ENCODE data around the gene ZFP3.

GRCh38 chr17:5122586-5123342 lies 44.5 kb downstream of the ZFP3 start:
- TF ChIP-seq CTCF (conservative IDR thresholded peaks at IDR 0.05 in 1 of 2, IDR thresholded peaks at IDR 0.05 in 1 of 2; ENCODE audit: extremely low read depth in 1 of 2, insufficient read depth in 1 of 2, low read depth in 1 of 2, low read length in 2 of 2) (no peak), EZH2 (IDR thresholded peaks at IDR 0.05; ENCODE audit: borderline replicate concordance, low read length) (no peak)

Data from mammary epithelial cell (primary cell).